A673 (cell line): ENCODE results near the gene IER5. TPM values are rescaled to one million over a fixed set of nuclear protein-coding genes. Genes with fewer than 3 reads are reported as not detected.

ENCODE experiments used
- BruUV-seq: library from RNA; stranded (reverse); fragments of 400-500 nt; replicated peaks from 2 replicates; lab custom pipeline; 2021; lab: Mats Ljungman, UMichigan
- CTCF ChIA-PET: fragments of 300-600 bp; sonication (Branson Sonifier 250); formaldehyde crosslinking; loops from one replicate; lab custom pipeline; 2022; ENCODE audit warnings: antibody characterized with exemption; lab: Charles Lee
- POLR2A ChIA-PET: fragments of 300-600 bp; sonication (Branson Sonifier 250); formaldehyde crosslinking; loops from one replicate; lab custom pipeline; 2022; ENCODE audit warnings: antibody characterized with exemption; ENCODE audit not compliant: low non-redundant PET; lab: Charles Lee
- DNase-seq: peaks from one replicate; pipeline ENCODE4 v3.0.0-alpha.2; 2015; ENCODE audit warnings: low spot score
- H3K27ac ChIP-seq: fragments of 200-600 bp; sonication (generic); 2 replicates; pipeline ENCODE4 v1.5.1; 2016; ENCODE audit warnings: mixed run types, low read depth, mild to moderate bottlenecking, mixed read lengths, antibody characterized with exemption, low read length; ENCODE audit not compliant: poor library complexity, severe bottlenecking
- H3K27me3 ChIP-seq: fragments of 200-600 bp; sonication (generic); replicated peaks from 2 replicates; pipeline ENCODE4 v1.6.1; 2017; ENCODE audit warnings: mixed run types, low read depth, mild to moderate bottlenecking, mixed read lengths, antibody characterized with exemption, low read length; ENCODE audit not compliant: insufficient read depth, poor library complexity
- H3K36me3 ChIP-seq: fragments of 200-600 bp; sonication (generic); 2 replicates; pipeline ENCODE4 v1.6.1; 2016; ENCODE audit warnings: mixed run types, mild to moderate bottlenecking, mixed read lengths, antibody characterized with exemption, low read length; ENCODE audit not compliant: insufficient read depth, poor library complexity, severe bottlenecking
- H3K4me1 ChIP-seq: fragments of 200-600 bp; sonication (generic); 2 replicates; pipeline ENCODE4 v1.6.1; 2017; ENCODE audit warnings: mixed run types, mild to moderate bottlenecking, mixed read lengths, antibody characterized with exemption, low read length; ENCODE audit not compliant: insufficient read depth, poor library complexity, severe bottlenecking
- H3K4me3 ChIP-seq: fragments of 200-600 bp; sonication (generic); 2 replicates; pipeline ENCODE4 v1.5.1; 2016; ENCODE audit warnings: low read depth, mixed run types, mild to moderate bottlenecking, mixed read lengths, low read length; ENCODE audit not compliant: poor library complexity, severe bottlenecking
- H3K9me3 ChIP-seq: fragments of 200-600 bp; sonication (generic); 2 replicates; pipeline ENCODE4 v1.6.1; 2016; ENCODE audit warnings: mixed run types, low read depth, mild to moderate bottlenecking, mixed read lengths, antibody characterized with exemption, low read length; ENCODE audit not compliant: poor library complexity, severe bottlenecking
- EZH2 ChIP-seq: fragments of 200-600 bp; sonication (generic); IDR thresholded peaks from 2 replicates; pipeline ENCODE4 v1.6.1; 2017; ENCODE audit warnings: borderline replicate concordance, low read depth, mild to moderate bottlenecking, mixed read lengths, antibody characterized with exemption, low read length; ENCODE audit not compliant: poor library complexity, severe bottlenecking
- intact Hi-C: fragments of 100-400 bp; cut with micrococcal nuclease; formaldehyde crosslinking; loops from one replicate; pipeline ENCODE4 v1.10.0; 2022; ENCODE audit not compliant: unreplicated experiment
- total RNA-seq: library from RNA; stranded (reverse); gene quantifications from 2 replicates; pipeline ENCODE4 v1.2.3, GENCODE V29; 2021
- TF ChIP-seq, protein P1 (sequence below): fragments of 300-800, 200-600 bp; sonication (generic); conservative IDR thresholded peaks from 2 replicates; pipeline ENCODE4 v1.5.1; 2017; ENCODE audit warnings: low read depth, mild to moderate bottlenecking, antibody characterized with exemption, low read length, moderate library complexity, mixed read lengths

Gene IER5
- total RNA-seq, 1 experiment from 2014 or later = 28.2 TPM

DNA sequence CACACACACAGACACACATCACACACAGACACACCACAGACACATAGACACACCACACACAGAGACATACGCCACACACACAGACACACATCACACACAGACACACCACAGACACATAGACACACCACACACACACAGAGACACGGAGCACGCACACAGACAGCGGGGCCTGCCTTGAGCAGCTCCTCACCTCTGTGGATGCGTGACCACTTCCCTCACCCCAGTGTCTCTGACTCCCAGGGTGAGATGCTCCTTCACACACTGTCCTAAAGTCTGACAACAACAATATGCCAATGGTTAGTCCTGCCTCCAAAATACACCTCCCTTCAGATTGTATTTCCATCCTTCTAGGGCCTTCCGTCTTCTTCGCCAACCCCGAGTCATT, 48.2 kb downstream of the IER5 start:
- Histone ChIP-seq H3K36me3 (no peaks in the 10 kb centered on the region), H3K27me3 (no peaks in the 10 kb centered on the region), H3K9me3 (no peaks in the 10 kb centered on the region), H3K4me3 (no peak overlapping the region), H3K4me1 (peaks cover 23% of the 10 kb centered on the region), H3K27ac (peak overlapping the region; percentile 37)
- POLR2A ChIA-PET = no interaction called here
- no peak for TF ChIP-seq EZH2
- TF ChIP-seq, protein P1, sequence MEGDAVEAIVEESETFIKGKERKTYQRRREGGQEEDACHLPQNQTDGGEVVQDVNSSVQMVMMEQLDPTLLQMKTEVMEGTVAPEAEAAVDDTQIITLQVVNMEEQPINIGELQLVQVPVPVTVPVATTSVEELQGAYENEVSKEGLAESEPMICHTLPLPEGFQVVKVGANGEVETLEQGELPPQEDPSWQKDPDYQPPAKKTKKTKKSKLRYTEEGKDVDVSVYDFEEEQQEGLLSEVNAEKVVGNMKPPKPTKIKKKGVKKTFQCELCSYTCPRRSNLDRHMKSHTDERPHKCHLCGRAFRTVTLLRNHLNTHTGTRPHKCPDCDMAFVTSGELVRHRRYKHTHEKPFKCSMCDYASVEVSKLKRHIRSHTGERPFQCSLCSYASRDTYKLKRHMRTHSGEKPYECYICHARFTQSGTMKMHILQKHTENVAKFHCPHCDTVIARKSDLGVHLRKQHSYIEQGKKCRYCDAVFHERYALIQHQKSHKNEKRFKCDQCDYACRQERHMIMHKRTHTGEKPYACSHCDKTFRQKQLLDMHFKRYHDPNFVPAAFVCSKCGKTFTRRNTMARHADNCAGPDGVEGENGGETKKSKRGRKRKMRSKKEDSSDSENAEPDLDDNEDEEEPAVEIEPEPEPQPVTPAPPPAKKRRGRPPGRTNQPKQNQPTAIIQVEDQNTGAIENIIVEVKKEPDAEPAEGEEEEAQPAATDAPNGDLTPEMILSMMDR = no peak
- no peak for DNase-seq
- CTCF ChIA-PET = interaction anchor here (2.3 kb wide), 1 partner anchor 53 kb away, joined by 7 read pairs; no protein-coding TSS in a partner anchor
- BruUV-seq = no TSS peak
- intact Hi-C loops = no loop called here

DNA sequence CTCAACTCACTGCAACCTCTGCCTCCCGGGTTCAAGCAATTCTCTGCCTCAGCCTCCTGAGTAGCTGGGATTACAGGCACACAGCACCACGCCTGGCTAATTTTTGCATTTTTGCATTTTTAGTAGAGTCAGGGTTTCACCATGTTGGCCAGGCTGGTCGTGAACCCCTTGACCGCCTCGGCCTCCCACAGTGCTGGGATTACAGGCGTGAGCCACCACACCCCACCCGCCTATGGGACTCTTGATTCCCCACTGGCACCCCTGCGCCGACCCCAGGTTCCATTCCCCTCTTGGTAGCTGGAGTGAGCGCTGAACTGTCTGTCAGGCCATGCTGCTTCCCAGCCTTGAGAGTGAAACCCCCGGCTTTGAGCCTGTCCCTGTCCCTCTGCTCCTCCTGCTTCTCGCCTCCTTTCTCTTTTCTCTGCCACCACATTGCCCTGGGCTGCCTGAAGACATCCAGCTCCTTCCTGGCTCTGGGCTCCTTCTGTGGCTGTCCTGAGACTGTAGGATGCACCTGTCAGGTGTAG, 48.8 kb downstream of the IER5 start:
- Histone ChIP-seq H3K36me3 (no peaks in the 10 kb centered on the region), H3K9me3 (no peaks in the 10 kb centered on the region), H3K27ac (no peak overlapping the region), H3K27me3 (no peaks in the 10 kb centered on the region), H3K4me3 (no peak overlapping the region), H3K4me1 (peaks cover 29% of the 10 kb centered on the region)
- CTCF ChIA-PET = interaction anchor here (2.3 kb wide), 1 partner anchor 53 kb away, joined by 7 read pairs; no protein-coding TSS in a partner anchor
- intact Hi-C loops = no loop called here
- POLR2A ChIA-PET = no interaction called here
- no peak for DNase-seq
- no peak for TF ChIP-seq EZH2
- TF ChIP-seq, protein P1 = no peak
- BruUV-seq = no TSS peak

DNA sequence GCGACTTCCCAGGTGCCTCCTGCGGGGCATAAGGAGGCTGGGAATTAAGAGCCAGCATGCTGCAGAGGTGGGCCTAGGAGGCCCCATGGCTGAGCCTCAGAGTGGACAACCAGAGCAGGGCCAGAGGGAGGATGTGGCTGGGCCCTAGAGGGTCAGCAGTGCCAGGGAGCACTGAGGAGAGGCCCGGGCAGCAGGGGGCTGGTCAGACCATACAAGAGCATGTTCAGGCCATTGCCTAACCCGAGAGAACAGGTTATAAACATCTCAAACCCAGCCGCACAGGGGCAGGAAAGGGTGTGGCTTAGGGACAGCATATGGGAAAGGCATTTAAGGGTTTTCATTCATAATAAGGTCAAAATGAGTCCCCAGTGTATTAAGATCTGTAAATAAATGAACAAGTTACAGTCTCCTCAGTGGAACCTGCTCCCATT, 51.1 kb downstream of the IER5 start:
- H3K27ac ChIP-seq = no peak overlapping the region
- TF ChIP-seq EZH2 = no peak
- TF ChIP-seq, protein P1 = no peak

More for the DNA sequence above, 51.1 kb downstream of the IER5 start:
- DNase-seq = peak; percentile 22
- POLR2A ChIA-PET = no interaction called here
- no TSS peak for BruUV-seq
- H3K4me1 ChIP-seq = peaks cover 30% of the 10 kb centered on the region
- no peaks in the 10 kb centered on the region for H3K27me3 ChIP-seq
- intact Hi-C loops = loop anchor here (5.0 kb wide), 1 partner anchor 607 kb away; no protein-coding TSS in a partner anchor
- no peaks in the 10 kb centered on the region for H3K9me3 ChIP-seq
- no peaks in the 10 kb centered on the region for H3K36me3 ChIP-seq
- H3K4me3 ChIP-seq = no peak overlapping the region
- CTCF ChIA-PET = interaction anchor here (0.5 kb wide), 1 partner anchor 917 kb away, joined by 9 read pairs; no protein-coding TSS in a partner anchor
